SHP77 (cell line): Measurements from ENCODE around the gene FOXA1.
A peak's percentile ranks its signal among the peaks of the same experiment; 100 is the strongest.

ENCODE experiments used
- DNase-seq, 2 experiments: peaks; one replicate each; lab custom pipeline; 2025; lab: John Stamatoyannopoulos, UW

The FOXA1 gene

DNA sequence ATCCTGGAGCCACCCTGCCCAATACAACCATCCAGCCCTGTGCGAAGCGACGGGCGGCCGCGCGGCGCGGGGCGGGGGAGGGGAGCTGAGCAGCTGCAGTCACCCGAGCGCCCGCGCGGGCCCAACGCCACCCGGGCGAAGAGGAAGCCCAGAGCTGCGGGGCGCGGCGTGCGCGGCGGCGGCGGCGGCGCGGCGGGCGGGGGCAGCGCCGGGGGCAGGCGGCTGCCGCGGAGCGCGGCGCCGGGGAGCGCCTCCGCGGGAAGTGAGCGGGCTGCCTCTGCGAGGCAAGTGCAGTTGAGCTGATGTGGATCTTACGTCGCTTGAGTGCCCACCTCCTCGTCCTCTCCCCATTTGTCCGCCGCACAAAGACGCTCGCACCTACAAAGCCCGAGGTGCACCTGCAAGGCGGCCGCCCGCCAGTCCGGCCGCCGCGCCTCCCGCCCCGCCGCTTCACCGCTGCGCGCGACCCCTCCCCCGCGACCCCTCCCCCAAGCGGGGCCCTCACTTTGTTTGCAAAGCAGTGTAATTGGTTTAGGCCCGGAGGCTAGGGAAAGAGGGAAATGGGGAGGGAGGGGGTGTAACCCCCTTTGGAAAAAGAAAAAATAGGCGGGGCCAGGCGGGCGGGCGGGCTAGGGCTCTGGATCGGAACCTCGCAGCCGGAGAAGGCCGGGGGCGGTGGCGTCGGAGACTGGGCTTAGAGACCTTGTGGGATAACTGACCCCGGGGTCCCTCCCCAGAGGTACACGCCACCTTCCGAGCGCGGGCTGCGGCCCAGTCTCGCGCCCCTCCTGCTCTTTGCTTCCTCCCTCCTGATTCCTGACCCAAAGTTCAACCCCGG, at the start of gene FOXA1, which contains the start of gene TTC6:
Gene FOXA1, minus strand, starts transcription at position 279 of the 838 bp plus-strand sequence. Its CDS starts 277 bp downstream, at position 2.
Gene TTC6, plus strand, starts transcription at position 659 of the 838 bp plus-strand sequence. CDS start 26,436 bp downstream, outside the sequence.
- DNase-seq: peak; percentile 93

DNA sequence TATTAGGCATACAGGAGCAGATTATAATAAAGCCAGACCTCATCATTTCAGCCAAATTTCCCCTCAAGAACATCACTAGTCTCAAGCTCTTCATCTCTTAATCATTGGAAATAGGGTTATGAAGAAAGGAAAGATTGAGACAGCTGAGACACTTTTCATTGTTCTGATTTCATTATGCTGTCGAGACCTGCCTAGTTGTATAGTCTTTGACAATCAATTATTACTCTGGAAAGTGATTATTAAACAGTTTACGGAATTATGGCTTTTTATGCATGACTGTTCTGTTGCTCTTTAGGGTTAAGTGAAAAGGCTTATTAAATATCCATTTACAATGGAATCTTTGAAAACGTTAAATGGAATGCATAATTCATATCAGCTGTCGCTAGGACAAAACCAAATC, 48.7 kb upstream of the FOXA1 start:
- no peak for DNase-seq

DNA sequence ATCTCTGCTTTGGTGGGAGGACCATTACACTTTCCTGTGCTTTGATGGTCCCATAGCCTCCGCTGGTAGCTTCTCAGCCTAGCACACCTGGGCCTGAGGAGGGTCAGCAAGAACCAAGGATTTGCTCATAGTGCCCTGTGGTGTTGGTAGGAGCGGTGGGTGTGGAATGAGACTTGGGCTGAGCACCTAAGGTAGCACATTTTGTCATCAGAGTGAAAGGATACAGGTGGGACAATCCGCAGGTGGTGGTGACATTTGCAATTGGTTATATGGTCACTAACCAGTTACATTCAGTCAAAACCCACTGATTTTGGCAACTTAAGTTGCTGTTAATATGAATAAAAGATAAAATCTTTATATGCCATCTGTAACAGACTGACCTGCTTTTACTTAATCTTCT, 47.1 kb upstream of the FOXA1 start:
- DNase-seq: no peak

DNA sequence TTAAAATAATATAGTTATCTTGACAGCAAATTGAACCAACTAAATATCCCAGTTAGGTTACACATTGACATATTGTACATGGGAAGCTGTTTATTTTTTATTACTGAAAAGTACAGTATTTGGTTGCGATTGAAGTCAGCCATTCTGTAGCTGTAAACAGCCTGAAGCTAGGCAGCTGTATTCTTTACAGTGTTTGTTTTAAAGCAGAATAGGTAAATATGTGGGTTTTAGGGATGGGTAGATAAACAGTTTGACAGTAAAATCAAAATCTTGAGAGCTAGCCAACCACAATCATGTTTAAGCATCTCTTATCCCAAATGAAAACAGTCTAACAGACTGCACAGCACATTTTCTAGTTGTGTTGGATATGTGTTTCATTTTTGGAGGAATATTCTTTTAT, 46.1 kb upstream of the FOXA1 start:
- no peak for DNase-seq

DNA sequence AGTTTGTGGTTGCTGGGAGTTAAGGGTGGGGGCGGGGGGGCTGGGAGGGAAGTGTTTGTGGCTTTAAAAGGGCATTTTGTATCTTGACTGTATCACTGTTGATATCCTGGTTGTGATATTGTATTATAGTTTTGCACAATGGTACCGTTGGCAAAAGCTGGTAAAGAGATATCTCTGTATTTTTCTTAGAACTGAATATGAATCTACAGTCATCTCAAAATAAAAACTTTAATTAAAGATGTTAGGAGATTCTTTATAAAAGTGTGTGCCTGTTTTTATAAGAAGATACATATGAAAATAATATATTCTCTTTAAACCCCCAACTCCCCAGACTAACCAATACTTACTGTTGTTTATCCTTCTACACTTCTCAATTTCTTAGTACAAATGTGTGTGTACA, 43.5 kb upstream of the FOXA1 start:
- DNase-seq: no peak

- no peak for DNase-seq
Measured at GRCh38 chr14:37637341-37637740, 42.3 kb upstream of the FOXA1 start.

- no peak for DNase-seq
Measured at GRCh38 chr14:37625597-37626595, 30.8 kb upstream of the FOXA1 start.

- no peak for DNase-seq
Measured at GRCh38 chr14:37623971-37624370, 28.9 kb upstream of the FOXA1 start.

- no peak for DNase-seq
Measured at GRCh38 chr14:37623426-37623951, 28.4 kb upstream of the FOXA1 start.

DNA sequence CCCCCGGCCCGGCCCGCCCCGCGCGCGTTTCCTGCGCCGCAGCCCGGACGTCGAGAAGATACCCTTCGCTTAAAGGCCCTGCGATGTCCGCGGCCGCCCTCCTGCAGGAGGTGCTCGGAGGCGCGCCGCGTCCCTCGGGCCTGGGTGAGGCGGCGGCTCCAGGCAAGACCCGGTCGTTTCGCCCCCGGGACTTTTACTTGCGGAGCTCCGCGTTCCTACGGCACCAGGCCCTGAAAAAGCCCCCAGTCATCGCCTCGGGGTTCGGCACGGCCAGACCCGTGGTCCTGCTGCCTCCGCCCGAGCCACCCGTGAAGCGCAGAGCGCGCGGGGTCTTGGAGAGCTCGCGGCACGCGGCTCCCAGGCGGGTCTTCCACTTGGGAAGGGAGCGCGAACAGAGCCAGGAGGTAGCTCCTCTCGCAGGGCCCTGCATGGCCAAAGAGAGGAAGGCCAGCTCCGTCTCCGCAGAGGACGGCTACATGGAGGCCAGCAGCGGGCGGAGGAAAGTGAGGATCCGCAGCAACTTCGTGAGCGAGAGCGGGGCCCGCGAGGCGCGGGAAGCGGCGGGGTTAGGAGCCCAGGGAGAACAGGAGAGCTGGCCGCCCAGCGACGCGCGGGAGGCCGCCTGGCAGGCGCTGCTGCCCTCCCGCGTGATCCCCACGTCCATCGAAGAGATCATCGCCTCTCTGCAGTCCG, 27.3 kb upstream of the FOXA1 start:
- no peak for DNase-seq

DNA sequence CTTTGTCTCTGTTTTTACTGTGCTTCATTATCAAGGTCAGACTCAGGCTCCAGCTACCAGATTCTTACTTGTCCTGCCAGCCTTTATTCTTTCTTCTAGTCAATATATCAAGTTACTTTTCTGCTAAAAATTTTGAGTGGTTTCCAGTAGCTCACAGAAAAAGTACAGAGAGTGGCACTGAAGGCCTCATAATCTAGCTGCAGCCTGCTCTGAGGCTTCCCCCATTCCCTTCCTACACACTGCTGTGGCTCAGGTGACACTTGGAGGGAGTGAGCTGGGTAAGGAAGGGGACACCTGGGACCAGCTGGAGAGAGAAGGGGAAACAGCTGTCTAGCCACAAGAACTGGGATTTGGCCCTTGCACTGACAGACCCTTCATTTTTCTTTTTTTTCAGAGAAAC, 25.8 kb upstream of the FOXA1 start:
- no peak for DNase-seq

DNA sequence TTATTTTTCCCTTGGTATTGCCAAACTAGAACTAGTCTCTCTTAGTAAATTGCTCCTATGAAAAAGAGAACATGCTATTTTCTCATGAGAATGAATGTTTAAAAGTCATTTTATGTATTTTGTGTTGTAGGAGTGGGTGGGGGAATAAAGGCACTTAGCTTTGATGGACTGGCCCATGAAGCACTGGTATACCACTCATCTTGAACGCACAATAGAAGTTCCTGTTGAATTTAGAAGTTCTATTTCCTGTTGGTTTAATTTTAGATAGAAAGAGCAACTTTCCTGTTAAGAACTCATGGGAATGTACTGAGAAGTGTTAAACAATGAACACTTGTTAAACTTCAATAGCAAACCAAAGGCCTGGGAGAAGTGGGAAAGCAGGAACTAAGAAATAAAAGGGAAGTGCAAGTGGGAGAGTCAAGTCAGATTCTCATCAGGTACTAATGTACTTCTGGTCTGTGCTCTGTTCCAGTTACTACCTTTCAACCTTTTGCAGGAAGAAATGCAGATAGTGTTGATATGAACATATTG, 23.5 kb upstream of the FOXA1 start:
- DNase-seq: no peak

- DNase-seq: no peak
Measured at GRCh38 chr14:37617864-37618365, 22.9 kb upstream of the FOXA1 start.

GRCh38 chr14:37616853-37617252, 21.8 kb upstream of the FOXA1 start:
- no peak for DNase-seq

- no peak for DNase-seq
Measured at GRCh38 chr14:37615582-37616289, 20.7 kb upstream of the FOXA1 start.

- no peak for DNase-seq
Measured at GRCh38 chr14:37610945-37611523, 16.0 kb upstream of the FOXA1 start.

DNA sequence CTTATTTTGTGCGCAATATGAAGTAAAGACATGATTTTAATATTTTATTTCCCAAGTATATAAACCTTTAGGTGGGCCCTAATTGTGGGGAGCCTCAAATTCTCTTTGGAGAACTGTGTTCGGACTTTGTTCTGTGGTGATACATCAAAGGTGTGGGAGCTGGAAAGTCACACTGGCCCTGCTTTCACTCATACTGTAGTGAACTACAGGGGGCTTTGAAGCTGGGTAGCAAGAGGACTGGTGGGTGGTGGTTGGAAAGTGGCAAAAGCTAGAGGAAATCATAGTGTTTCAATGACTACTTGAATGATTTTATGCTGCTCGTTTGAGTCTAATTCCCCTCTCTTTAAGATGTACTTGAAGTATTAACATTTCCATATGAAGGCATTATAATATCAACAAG, 13.6 kb upstream of the FOXA1 start:
- DNase-seq: no peak

DNA sequence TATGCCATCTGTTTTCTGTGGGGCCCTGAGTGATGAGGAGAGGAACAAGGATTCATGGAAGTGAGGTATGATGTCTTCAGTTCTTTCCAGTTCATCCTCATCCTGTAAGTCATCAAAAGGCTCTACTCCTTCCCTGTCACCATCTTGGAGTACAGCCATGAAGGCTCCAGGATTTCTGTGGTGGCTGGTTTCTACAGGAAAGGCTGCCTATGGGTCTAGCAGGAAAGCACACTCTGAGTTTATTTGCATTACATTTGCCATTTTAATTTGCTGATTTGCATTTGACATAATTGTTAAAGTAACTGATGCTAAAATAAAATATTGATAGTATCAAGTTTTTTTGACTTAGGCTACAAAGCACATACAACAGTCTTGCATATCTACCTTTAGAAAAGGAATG, 11.6 kb upstream of the FOXA1 start:
- no peak for DNase-seq

DNA sequence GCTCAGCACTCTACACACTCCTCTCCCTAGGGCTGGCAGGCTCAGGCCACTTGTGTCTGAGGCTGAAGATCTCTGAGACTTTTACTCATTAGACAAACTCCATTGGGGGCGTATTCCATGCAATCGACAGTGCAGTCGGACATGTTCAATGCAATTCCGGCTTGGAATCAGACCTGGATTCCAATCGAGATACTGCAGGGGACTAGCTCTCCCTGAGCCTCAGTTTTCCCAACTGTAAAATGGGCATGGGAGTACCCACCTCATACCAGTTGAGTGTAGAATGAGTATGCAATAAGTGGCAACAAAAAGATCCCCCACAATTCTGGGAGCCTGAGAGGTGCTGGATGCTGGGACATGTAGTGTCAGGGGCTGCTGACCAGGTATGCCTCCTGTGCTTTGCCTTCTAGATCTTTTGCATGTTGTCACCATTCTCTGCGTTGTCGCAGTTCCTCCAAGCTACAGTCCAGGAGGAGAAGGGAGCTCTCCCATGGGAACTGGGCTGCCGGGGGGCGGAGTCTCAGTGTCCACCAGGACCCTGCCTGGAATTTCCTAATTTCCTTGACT, 8.7 kb upstream of the FOXA1 start:
- no peak for DNase-seq
